ENCODE data around the gene NHSL1.

DNA sequence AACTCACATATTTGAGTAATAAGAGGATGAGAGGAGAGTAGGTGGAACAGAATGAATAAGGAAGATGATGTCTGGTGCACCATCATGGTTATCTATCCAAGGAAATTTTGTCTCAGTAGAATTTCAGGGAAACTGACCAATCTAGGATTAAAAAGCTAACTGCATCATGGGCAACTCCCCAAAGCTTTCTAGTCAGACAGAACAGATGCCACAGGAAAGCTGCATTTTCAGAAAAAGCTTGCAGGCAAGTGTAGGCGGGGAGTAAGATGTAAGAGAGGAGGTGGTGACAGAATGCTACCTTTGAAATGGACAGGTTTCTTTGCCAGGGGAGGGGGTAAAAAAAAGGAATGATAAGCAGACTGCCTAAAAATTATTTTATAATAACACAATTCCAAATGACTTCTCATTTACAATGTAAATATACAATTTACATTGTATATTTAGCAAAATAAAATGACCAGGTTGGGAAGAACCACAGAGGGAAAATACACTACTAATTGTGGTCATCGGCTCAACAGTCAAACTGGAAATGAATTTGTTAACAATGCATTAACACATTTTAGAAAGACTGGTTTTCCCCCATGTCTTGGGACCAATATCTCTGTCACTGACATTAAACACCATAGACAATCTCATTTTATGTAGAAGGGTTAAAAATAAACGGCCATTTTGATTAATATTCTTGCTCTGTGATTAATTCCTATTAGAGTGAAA, 15.1 kb downstream of the NHSL1 start:
- TF ChIP-seq, protein P1, sequence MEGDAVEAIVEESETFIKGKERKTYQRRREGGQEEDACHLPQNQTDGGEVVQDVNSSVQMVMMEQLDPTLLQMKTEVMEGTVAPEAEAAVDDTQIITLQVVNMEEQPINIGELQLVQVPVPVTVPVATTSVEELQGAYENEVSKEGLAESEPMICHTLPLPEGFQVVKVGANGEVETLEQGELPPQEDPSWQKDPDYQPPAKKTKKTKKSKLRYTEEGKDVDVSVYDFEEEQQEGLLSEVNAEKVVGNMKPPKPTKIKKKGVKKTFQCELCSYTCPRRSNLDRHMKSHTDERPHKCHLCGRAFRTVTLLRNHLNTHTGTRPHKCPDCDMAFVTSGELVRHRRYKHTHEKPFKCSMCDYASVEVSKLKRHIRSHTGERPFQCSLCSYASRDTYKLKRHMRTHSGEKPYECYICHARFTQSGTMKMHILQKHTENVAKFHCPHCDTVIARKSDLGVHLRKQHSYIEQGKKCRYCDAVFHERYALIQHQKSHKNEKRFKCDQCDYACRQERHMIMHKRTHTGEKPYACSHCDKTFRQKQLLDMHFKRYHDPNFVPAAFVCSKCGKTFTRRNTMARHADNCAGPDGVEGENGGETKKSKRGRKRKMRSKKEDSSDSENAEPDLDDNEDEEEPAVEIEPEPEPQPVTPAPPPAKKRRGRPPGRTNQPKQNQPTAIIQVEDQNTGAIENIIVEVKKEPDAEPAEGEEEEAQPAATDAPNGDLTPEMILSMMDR (IDR thresholded peaks at IDR 0.05; ENCODE audit: insufficient read depth, low read length, poor library complexity, severe bottlenecking): no peak
- TF ChIP-seq EZH2phosphoT487 (conservative IDR thresholded peaks at IDR 0.05; ENCODE audit: low read length): no peak
